HG02623 (cell line): Measurements from ENCODE around the gene CHCHD10.

Experiments used
- ATAC-seq: cut with Tn5 transposase; IDR thresholded peaks from one replicate; pipeline ENCODE4 v1.9.1; 2021; ENCODE audit warnings: moderate library complexity; ENCODE audit not compliant: unreplicated experiment

The CHCHD10 gene

DNA sequence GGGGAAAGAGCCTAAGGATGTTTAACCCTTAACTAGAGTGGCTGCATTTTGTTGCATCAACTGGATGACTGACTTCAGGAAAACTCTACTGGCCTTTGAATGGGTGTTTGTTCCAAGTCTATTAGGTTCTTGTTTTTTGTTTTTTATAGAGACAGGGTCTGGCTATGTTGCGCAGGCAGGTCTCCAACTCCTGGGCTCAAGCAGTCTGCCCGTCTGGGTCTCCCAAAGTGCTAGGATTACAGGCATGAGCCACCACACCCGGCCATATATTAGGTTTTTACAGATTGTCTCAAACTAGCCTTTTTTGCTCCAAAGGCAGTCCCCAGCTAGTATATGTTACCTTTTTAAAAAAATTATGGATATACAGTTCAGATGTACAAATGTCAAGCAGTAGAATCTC is 20.1 kb upstream of the CHCHD10 start:
- no peak for ATAC-seq

DNA sequence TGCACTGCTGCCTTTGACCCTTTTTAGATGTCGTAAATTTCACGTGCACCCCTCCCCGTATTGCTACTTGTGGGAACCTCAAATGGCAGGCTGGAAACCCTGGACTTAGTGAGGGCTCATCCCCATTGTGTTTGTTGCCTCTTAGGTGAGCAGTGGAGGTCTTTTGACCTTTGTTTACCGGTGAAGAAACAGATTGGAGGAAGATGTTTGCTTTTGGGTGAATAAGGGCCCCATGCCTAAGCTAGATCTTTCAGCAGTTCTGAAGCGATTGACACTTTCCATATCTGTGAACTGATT is 19.8 kb upstream of the CHCHD10 start:
- no peak for ATAC-seq

DNA sequence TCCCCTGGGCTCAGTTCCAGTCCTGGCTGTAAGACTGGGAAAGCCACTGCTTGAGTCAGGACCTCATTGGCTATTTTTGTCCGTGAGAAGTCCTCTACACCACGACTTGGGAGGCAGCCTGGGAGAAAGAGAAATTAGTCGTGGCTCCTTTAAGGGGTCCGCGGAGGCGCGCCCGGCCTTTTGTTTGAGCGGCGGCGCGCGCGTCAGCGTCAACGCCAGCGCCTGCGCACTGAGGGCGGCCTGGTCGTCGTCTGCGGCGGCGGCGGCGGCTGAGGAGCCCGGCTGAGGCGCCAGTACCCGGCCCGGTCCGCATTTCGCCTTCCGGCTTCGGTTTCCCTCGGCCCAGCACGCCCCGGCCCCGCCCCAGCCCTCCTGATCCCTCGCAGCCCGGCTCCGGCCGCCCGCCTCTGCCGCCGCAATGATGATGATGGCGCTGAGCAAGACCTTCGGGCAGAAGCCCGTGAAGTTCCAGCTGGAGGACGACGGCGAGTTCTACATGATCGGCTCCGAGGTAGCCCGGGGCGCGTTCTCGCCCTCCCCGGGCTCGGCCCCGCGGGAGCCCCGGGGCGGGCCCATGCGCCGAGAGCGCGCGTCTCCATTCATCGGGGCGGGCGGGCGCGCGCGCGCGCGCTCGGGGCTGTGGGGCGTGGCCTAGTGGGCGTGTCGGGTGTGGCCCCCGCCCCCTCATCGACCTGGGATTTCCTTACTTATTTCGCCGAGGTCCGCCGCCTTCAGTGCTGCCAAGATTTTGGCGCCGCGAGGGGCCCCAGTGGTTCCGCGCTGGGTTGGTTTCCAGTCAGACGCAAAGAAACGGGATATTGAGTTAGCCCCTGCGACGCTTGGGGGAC is 19.2 kb upstream of the CHCHD10 start, which contains the start of gene SMARCB1:
SMARCB1 (plus strand) TSS at position 215 of the 848 bp plus-strand sequence; CDS start at position 419, 204 bp downstream.
- peak; percentile 59 for ATAC-seq

DNA sequence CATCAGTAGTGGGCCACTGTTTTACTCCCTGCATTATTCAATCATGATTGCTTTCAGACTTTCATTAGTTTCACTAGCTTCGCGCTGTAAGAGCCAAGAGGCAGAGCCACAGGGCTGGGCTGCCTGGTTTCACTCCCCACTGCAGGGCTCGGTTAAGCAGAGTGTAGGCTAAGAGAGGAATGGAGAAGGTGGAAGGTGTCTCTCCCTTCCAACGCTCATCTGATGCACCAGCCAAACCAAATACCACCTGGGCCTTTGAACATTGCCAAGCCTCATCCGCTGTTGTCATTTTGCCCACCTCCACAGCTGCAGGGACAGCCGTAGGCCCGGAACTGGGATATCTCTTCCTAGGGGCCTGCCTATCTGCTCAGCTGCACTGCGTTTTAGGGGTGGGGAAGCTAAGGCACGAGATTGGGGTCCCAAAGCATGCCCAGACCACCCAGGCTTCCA is 18.5 kb upstream of the CHCHD10 start:
- no peak for ATAC-seq

DNA sequence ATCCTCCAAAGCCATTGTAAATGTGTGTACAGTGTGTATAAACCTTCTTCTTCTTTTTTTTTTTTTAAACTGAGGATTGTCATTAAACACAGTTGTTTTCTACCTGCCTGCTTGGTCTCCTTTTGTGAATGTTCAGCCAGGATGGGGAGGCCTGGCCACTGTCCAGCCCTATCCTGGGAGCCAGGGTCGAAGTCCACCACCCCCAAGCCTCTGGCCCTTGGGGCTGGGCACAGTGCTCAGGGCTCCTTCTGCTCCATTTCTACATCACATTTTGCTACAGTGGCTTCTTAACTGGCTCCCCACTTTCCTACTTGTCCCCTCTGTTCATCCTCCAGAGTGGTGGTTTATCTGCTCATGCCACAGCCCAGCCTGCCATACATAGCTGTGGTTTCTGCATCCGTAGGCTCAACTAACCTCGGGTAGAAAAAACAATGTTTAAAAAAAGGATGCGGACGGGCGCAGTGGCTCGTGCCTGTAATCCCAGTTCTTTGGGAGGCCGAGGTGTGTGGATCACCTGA is 16.5 kb upstream of the CHCHD10 start:
- no peak for ATAC-seq

DNA sequence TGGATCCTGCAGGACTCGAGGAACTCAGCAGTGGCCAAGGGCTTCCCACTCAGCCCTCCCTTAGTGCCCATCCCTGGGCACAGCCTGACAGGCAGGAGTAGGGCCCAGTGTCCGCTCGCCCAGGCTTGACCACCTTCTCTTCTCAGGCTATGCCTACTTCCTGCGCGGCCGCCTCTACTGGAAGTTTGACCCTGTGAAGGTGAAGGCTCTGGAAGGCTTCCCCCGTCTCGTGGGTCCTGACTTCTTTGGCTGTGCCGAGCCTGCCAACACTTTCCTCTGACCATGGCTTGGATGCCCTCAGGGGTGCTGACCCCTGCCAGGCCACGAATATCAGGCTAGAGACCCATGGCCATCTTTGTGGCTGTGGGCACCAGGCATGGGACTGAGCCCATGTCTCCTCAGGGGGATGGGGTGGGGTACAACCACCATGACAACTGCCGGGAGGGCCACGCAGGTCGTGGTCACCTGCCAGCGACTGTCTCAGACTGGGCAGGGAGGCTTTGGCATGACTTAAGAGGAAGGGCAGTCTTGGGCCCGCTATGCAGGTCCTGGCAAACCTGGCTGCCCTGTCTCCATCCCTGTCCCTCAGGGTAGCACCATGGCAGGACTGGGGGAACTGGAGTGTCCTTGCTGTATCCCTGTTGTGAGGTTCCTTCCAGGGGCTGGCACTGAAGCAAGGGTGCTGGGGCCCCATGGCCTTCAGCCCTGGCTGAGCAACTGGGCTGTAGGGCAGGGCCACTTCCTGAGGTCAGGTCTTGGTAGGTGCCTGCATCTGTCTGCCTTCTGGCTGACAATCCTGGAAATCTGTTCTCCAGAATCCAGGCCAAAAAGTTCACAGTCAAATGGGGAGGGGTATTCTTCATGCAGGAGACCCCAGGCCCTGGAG is 15.7 kb upstream of the CHCHD10 start:
- ATAC-seq: no peak

DNA sequence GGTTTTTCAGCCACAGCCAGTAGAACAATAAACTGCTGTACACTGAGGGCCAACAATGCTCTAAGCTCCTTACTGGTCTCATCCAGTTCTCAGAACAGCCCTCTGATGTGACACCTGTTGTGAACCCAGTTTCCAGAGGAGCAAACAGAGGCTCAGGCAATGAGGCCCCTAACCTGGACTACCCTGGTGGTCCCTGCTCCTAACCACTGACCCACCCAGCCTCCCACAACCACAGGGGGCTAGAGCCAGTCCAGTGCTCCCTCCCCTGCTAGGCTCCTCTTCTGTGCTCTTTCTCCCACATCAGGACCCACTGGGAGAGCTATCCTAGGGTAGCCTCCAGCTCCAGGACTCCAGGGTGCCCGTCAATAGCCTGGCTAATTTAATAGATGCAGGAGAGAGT is 14.9 kb upstream of the CHCHD10 start:
- ATAC-seq: no peak

DNA sequence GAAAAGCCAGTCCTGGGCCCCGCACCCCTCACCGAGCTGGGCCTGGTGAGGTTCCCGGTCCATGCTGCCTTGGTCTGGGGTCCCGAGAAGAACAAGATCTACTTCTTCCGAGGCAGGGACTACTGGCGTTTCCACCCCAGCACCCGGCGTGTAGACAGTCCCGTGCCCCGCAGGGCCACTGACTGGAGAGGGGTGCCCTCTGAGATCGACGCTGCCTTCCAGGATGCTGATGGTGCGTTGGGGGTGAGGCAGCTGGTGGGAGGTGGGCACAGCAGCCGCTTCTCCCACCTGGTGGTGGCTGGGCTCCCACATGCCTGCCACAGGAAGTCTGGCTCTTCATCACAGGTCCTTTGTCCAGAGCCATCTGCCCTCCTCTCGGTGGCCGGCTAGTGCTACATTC is 14.5 kb upstream of the CHCHD10 start:
- ATAC-seq: no peak

DNA sequence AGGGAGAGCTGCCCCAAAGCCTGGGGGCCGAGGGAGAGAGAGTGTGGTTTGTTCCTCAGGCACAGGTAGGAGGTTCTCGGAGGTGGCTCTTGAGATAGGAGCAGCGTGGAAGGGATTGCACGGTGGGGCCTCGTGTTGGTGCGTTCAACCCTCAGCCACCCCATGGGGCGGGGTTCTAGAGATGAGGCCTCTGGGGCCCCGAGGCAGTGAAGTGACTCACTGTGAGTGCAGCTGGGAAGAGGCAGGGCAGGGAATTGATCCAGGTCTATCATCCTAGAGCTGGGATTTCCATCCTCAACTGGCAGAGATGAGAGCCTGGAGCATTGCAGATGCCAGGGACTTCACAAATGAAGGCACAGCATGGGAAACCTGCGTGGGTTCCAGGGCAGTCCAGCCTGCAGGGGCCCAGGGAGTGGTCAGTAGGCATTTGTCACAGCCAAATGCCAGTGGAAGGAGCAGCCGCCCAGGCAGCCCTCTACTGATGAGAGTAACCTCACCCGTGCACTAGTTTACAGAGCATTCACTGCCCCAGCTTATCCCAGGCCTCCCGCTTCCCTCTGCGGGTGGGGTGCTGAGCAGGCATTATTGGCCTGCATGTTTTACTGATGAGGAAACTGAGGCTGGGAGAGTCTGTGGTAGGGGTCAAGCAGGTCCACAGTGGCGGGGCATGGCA is 13.9 kb upstream of the CHCHD10 start:
- no peak for ATAC-seq

DNA sequence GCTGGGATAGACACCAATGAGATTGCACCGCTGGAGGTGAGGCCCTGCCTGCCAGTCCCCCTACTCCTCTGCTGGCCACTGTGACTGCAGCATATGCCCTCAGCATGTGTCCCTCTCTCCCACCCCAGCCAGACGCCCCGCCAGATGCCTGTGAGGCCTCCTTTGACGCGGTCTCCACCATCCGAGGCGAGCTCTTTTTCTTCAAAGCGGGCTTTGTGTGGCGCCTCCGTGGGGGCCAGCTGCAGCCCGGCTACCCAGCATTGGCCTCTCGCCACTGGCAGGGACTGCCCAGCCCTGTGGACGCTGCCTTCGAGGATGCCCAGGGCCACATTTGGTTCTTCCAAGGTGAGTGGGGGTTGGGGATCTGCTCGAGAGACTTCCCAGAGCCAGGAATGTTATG is 13.3 kb upstream of the CHCHD10 start:
- ATAC-seq: no peak

DNA sequence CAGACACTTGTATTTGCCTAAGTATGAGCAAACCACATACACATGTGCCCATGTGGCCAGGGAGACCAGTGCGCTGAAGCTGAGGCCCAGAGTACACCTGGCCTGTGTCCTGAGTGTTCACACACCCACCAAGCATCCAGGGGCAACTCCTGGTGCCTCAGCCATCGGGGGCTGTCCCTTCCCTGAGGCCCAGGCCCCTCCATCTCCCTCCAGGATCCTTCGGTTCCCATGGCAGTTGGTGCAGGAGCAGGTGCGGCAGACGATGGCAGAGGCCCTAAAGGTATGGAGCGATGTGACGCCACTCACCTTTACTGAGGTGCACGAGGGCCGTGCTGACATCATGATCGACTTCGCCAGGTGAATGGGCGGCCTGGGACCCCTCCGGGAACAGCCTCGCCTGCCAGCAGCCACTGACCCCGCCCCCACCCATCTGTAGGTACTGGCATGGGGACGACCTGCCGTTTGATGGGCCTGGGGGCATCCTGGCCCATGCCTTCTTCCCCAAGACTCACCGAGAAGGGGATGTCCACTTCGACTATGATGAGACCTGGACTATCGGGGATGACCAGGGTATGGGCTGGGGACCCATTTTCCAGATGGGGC is 12.5 kb upstream of the CHCHD10 start:
- no peak for ATAC-seq

DNA sequence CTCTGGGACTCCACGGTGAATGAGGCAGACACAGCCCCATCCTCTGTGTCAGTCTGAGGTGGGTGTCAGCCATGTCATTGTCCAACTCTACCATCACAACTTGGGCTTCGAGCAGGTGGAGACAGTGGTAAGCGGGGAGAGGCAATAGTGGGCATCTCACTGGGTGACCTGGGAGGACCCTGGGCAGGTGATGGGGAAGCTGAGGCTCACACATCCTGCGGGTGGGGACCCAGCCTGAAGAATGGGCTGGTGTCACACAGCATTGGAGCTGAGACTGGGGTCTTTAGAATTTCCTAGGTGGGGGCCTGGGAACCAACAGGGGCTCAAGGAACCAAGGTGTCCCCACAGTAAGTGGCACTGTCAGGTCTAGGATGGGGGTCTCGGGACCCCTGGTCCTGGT is 12.0 kb upstream of the CHCHD10 start:
- ATAC-seq: no peak

DNA sequence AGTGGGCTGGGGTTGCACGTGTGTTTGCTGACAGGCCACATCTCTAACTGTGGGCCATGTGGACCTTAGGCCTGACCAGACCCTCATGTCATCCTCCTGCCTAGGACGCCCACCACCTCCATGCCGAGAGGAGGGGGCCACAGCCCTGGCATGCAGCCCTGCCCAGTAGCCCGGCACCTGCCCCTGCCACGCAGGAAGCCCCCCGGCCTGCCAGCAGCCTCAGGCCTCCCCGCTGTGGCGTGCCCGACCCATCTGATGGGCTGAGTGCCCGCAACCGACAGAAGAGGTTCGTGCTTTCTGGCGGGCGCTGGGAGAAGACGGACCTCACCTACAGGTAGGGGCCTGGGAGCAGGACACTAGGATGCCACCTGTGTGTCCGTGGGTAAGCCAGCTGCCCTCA is 11.3 kb upstream of the CHCHD10 start:
- no peak for ATAC-seq

DNA sequence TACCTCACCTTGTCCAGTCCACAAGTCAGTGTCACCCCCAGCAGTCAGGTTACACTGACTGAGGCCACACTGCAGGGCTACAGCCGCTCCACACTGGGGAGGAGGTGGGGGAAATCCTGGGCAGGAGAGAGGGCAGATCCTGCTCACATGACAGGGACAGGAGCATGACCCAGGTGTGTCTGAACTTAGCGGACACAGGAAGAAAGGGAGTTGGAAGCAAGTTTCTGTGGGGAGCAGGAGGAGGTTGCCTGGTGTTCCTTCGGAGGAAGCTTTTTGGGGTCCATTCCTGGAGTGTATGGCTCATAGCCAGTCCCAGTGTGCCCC is 10.8 kb upstream of the CHCHD10 start:
- no peak for ATAC-seq

DNA sequence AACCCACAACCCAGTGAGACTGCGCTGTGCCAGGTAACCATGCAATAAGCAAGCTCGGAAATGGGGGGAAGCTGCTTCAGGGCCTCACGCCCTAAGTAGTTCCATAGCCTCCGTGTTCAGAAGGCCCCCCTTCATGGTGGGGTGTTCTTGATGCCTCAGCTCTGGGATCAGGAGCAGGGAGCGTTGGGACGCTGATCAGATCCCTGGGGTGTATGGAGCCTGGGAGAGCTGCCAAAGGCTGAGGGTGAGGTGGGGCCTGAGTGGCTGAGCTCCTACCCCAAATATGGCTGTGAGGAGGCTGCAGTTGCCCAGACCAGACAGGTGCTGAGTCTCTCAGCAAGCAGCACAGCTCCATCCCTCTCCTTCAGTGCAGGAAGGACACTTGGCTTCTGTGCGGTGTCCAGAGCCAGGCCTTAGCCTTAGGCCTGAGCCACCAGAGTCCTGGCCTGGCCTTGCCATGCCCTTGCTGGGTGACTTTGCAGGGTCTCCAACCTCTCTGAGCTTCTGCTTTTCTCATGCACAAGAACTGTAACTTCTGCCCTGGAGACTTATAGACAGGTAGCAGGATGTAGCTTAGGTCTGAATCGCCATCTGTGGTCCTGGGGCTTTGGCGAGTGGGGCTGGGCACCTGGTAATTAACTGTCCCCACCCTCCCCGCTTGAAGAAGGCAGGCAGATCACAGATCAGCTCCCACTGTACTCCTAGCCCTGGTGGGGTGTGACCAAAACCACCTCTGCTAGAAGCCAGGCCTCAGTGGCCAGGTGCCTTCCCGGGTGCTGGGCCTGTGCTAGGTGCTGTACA is 10.2 kb upstream of the CHCHD10 start:
- no peak for ATAC-seq

DNA sequence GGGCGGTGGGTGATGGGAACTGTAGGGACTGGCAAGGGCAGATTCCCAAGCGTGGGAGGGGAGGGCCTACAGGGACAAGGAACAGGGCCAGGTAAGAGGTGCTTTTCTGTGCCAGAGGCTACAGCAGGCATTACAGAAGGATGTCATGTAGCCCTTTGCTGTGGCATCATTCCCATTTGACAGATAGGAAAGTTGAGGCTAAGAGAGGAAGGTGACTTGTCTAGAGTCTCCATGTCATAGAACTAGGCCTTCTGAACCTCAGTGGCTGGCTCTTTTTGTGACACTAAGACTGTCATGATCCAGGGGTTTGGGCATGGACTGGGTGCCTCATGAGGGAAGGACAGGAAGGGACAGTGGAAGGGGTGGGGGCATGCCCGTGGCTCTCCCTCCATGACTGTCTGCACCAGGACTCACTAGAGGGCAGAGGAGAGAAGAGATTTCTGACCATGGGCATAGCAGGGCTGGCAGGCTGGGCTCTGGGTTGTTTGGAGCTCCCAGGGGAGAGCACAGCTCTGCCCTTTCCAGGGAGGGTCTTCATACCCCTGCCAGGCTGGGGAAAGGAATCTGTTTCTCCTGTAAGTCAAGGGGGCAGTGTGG is 8.1 kb upstream of the CHCHD10 start:
- no peak for ATAC-seq

DNA sequence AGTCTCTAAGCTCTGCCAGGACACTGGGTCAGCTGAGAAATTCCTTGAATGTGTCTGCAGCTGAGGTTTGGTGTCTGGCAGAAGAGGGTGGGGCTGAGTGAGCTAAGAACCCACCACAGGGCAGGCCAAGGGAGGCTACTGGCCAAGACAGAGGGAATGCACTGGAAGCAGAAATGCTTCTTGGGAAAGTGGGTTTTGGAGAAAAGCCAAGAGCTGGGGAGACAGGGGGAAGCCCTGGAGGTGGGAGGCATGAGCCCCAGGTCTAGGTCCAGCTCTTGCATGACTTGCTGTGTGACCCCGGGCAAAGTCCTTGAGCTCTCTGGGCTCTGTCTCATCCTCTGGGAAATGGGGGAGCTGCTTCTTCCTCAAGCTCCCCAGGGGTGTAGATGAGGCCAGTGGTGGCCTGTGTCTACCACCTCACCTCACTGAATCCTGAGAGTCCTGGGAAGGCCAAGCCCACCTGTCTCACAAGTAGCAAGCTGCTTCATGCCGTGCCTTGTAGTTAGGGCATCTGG is 7.2 kb upstream of the CHCHD10 start:
- no peak for ATAC-seq

DNA sequence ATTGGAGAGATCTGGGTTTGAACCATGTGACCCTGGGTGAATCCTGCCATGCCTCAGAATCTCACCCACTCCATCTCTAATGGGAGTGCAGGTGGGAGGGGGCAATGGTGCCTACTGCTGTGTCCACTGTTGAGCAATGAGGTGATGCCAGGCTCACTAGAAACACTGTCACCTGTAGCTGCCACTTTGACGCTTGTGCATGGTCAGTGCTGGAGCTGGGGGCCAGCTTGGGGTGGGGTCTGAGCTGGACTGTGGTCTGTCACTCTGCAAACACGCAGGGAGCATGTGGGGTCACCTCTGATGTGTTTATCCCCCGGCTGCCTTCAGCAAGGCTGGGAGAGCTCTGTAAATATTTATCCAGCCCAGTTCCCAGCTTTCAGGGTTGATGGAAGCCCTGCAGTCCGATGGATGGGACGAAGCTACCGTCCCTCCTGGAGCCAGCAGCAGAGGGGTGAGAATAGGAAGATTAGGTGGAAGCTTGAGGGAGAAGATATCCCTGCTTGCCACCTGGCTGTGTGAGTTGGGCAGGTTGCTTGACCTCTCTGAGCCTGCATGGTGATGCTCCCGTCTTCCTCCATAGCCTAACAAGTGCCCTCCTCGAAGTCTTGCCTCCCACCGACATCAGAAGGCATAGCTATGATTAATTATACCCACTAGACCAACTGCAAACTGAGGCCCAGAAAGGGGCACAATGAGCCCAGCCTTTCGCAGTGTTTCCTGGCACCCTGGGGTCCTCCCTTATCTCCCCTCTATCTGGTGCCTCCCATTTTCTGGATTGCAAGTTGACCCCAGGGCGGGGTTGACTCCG is 6.5 kb upstream of the CHCHD10 start:
- no peak for ATAC-seq
